DOHH2 (cell line): Measurements from ENCODE around the gene SHQ1.

ENCODE experiments used
- CTCF ChIP-seq: fragments of 200-600 bp; sonication (generic); IDR thresholded peaks from one replicate; pipeline ENCODE4 v1.5.1; 2014; ENCODE audit warnings: antibody characterized with exemption, mild to moderate bottlenecking, low read depth, low read length; ENCODE audit not compliant: poor library complexity, severe bottlenecking
- EZH2phosphoT487 ChIP-seq: fragments of 200-600 bp; sonication (generic); IDR thresholded peaks from 2 replicates; pipeline ENCODE4 v1.6.1; 2017; ENCODE audit warnings: borderline replicate concordance, mild to moderate bottlenecking, antibody characterized with exemption, low read length, moderate library complexity, mixed read lengths

GRCh38 chr3:72847282-72847681, 963 bp downstream of the SHQ1 start:
- TF ChIP-seq CTCF (no peak), EZH2phosphoT487 (no peak)
